DMS53 treated with DMSO at 0.1 percent for 48 hours (cell line): ENCODE results near the gene STK17B.
A peak's percentile ranks its signal among the peaks of the same experiment; 100 is the strongest.

Experiments
- DNase-seq: peaks from one replicate; lab custom pipeline; 2025; ENCODE audit not compliant: unreplicated experiment; lab: John Stamatoyannopoulos, UW

Gene STK17B

DNA sequence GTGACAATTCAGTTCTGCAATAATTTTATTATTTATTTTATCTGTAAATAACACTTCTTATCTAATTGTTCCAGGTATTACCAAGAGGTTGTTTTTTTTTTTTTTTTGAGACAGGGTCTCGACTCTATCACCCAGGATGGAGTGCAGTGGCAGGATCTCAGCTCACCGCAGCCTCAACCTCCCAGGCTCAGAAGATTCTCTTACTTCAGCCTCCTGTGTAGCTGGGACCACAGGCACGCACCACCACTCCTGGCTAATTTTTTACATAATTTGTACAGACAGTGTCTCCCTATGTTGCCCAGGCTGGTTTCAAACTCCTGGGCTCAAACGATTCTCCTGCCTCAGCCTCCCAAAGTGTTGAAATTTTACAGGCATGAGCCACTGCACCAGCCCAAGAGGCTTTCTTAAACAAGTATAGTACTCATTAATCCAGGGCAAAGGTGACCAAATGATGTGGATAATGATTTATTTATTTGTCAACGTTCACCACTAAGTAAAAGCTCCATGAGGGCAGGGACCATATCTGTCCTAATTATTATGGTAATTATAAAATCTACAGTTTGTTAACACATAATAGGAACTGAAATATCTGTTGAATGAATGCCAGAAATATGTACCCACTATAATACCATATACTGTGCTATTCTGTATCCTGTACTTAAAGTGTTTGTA is 12.0 kb downstream of the STK17B start:
- DNase-seq: no peak

DNA sequence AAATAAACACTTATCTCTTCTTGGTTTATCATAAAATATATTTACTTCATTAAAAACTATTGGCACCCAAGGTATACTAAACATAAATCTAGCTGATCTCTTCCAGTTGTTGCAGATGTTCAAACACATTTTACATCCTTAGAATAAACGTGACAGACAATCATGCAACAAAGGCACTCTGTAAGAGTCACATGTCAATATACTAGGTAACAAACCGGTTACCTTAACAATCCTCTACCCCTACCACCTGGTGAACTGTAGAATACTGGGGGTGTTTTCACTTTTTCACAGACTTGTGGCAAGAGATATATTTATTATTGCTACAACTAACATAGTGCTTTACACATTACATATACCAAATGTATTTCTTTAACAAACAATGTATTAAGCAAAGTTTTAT is 15.8 kb downstream of the STK17B start:
- no peak for DNase-seq

DNA sequence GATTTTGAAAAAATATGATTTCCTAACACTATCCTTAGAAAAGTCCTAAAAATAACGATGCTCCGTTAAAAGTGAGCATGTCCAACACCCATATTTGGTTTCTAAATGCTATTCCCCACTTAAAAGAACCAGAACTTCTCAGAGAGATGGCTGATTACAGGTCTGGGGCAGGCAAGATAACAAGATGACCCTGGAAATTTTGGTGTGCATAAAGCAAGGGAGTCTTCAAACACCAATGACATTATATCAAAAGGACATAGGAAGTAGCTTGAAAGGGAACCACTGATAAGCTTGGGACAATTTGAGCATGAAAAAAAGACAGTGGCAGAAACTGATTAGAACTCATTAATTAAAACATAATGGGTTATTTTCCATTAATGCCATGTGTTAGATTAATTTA is 17.9 kb downstream of the STK17B start:
- DNase-seq: no peak

DNA sequence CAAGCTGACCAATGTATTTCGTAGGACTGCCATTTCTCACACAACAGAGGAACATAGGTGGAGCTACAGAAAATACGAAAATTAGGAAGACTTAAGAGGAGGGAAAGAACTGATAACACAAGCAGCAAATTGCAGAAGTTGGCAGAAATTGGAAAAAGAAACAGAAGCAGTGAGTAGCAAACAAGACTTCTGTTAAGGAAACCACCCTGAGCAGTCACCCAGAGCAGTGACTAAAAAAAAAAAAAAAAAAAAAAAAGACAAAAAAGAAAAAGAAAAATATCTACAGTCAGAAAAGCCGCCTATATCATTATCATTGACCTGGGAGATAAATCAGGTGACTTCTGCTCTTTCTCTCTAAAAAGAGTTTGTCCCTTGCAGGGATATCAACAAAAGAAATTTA is 21.4 kb downstream of the STK17B start:
- no peak for DNase-seq

DNA sequence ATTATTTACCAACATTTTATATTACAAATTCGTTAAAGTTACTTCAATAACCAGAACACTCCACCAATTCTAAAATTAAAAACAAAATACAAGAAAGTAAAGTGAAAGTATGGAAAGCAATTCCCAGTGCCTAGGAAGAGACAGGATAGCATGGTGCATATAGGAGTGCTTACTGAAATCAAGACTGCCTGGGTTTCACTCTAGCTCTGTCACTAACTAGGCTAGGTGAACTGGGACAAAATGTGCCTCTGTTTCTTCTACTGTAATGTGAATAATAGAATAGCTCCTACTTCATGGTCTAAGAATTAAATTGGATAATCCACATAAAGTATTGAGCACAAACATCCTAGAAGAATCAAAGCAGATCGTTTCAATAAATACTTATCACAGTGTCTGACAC is 22.6 kb downstream of the STK17B start:
- no peak for DNase-seq

DNA sequence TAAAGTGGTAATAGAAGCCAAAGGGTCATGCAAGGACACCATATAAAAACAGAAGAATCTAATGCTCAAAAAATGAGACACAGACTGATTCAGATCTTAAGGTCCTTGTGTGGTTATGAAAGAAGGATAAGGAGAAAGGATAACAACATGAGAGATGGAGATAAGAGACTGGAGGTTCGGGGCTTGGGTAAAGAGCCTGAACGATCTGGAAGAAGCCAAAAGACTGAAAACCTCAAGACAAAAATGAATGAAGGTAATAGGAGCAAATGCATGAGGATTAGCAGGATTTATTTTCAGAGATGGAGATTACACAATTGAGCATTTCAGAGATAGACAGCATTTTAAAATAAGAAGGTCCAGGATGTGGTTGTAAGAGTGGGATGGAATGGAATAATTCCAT is 26.1 kb downstream of the STK17B start:
- DNase-seq: no peak

DNA sequence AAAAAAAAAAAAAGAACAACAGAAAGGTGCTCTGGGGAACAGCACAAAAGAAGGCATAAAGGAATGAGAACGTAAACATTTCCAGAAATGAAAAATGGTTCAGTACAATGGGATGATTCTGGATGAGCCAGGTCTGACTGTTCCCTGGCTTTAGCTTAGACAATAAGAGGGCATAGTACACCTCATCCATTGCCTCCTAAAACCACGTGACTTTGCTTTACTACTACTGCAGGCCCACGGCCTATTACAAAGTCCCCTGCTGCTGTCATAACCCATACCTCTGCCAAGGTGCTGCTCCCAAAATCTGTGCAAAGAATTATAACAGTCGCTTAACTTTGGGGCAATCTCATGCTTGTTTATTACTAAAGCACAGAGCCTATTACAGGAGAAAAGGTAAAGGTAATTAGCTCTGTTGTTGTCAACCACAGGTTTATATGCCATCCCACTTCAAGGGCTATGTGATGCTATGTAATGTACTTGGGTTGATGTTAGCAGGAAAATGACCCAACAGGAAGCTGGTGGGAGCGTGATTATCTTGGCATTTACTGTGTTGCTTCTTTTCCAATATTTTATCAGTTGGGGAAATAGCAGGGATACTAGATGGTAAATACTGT is 26.8 kb downstream of the STK17B start:
- DNase-seq: no peak

DNA sequence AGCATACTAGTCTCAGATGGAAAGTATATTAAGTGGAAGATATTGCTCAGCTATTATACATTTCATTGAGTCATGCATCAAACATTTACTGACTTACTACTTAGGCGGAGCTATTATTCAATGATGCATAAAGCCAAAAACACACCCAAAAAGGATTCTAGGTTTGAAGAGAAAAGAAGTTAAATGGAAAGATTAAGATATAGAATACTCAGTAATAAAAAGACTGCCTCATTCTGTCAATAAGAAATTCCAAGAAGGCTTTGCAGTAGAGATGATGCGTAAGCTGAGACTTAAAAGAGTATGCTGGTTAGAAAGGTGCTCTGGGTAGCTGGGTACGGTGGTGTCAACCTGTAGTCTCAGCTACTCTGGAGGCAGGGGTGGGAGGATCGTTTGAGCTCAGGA is 27.6 kb downstream of the STK17B start:
- no peak for DNase-seq

DNA sequence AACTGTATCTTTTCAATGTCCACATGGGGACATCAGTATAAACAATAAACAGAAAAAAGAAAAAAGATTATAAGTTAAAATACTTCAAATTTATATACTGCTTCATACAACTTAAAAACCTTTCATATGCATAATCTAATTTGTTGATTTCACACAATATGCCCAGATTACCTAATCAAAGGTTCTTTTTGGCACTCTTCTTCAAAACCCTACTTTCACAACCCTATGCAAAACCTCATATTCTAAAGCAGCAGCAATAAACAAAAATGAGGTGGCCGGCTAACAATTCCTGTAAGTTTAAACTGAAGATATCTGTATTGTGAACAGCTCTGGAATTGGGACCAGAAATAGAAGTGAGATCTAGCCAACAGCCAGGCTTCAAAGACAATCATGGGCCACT is 28.6 kb downstream of the STK17B start:
- no peak for DNase-seq

DNA sequence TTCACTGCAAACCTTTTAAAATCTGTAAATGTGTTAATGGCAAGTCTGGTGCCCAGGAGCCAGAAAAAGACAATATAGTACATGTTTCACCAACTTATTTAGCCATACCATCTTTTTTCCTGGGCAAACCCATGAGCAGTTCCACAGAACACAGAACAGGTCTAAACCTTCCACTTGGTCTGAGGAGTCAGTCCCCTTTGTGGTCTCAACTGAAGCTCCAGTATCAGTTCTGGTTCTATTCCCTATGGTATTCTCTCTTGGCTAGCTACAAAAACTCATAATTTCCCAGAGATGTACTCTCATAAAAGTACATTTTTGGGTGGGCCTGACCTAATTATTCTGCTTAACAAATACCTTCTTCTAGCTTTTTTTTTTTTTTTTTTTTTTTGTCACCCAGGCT is 31.2 kb downstream of the STK17B start:
- DNase-seq: no peak

DNA sequence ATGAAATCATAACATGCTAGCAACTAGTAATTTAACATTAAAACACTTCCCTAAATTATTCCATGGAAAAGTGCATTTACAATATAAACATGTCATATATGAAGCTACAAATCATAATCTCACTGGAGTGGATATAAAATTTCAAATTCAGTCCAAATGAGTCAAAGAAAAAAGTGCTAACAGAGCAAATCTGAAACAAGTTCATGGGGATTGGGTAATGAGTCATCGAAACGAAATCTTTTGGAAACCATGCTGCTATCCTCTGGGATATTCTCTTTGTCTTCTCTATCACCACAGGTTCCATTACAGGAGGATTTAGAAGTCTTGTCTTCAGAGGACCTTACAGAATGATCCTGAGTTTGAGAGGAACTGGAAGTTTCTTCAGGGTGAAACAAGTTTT is 34.1 kb downstream of the STK17B start:
- no peak for DNase-seq

DNA sequence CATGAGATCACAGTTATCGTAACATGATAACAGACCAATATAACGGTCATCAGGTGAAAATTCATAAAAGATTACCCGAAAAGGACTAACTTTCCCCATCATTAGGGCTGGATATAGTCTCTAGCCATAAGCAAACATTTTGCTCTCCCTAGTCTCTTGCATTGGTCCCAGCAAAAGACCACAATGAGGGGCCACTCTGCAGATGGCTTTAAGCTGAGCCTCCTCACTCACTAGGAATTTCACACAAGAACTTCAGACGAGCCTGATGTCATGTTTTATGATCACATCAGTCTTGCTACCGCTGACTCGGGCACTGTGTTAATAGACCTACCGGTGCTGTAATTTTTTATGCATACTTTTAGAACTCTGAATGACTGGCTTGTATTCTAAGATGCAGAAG is 35.2 kb downstream of the STK17B start:
- DNase-seq: no peak

DNA sequence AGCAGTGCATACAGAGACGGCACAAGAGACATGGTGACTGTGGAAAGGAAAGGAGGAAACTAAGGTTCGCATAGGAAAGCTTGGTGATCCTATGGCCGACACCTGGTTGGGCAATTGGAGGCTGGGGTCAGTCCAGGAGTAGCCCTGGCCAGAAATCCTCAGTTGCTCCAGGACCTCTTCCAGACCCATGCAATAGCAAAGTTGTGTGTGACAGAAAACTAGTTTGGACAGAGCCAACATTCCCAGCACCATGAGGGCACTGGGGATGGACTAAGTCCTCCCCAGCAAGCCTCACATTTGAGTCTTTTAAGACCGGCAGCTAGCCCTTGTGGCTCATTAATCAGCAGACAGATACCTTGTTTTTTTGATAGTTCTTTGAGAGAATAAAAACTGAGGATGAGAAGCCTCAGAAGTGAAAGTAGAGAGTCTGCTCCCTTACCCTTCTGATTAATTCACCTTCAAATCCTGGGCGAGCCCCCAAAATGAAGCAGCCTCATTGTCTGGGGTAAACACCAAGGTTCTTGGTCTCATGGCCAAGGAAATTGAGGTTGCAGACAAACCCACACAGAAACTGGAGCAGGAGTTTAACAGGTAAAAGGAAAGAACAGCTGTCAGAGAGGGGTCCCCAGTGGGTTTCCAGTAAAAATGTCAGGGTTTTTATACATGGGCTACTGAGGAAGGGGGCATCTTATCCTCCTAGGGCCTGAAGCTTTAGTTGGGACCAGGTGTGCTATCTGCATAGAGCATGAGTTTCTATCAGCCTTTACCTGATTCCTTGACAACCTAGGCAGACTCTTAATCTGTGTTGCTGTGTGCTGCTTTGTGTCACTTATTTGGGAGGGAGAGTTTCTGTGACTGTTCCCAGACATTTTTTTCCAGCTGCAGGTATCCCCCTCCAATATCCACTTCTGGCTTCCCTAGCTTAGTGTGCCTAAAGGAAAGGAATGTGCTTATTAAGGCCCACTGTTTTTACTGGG is 39.1 kb downstream of the STK17B start:
- no peak for DNase-seq

DNA sequence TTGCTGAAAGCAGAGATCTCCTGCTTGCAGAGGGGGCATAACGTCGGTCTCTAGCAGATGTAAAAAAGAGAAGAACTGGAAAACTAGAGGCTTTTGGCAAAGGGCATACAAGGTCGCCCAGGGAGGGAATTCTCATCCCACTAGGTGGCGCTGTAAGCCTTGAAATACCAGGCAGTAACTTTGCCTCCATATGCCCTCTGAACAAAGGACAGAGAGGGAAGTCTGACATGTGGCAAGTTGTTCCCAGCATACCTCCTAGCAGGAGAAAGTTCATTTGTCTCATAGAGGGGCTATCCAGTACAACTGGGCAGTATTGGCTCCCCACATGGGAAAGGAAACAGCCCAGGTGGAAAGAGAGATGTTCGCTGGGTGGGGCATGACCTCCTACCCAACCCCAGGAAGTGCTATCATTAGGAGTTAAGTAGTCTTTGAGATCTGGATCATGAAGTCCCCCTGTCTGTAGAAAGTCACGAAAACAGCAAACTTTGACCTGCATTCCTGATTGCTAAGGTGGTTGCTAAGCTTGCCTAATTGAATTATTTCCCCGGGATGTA is 39.9 kb downstream of the STK17B start:
- DNase-seq: peak; percentile 28

DNA sequence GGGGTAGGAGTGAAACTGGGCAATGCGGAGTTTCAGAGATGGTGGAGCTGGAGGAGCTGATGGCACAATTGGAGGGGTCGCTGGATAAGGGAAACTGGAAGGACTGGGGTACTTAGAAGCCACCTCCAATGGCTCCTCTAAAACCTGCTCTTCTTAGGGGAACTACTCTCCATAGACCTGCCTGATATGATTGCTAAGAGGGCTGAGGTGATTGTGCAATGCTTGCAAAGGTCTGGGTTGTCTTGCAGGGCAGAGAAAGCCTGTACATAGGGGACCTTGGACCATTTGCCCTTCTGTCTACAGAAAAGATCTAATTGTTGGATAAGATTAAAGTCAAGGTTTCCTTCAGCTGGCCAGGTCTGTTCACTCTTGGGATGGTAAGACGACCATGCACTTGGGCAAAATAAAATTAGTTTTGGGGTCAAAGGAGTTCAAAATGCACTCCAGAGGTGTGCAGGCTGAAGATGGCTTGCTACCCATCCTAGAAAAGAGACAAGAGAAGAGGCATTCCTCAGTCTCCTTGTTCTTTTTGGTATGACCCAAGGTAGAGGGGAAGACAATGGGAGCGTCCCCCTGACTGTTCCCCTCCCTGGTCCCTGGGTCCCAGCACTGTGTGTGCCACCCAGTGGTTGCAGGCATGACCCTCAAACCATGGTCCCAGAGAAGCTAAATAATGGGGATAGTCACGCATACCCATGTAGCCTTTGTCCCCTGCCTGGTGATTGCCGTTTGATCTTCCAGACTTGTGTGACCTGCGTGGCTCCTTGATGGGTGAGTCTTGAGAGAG is 41.1 kb downstream of the STK17B start:
- DNase-seq: no peak

DNA sequence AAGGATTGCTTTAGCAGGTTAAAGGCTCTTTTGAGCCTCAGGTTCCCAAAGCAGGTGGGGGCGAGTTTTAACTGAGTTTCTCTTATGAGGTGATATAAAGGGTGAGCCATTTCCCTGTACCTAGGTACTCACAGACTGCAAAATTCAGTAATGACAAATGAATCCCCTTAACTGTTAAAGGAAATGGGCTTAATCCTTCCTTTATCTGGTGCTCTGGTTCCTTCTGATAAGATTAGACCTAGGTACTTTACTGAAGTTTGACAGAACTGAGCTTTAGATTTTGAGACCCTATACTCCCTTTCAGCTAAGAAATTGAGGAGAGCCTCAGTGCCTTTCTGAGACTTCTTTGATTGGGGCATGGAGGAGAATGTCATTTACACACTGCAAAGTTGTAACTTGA is 42.6 kb downstream of the STK17B start:
- DNase-seq: no peak

DNA sequence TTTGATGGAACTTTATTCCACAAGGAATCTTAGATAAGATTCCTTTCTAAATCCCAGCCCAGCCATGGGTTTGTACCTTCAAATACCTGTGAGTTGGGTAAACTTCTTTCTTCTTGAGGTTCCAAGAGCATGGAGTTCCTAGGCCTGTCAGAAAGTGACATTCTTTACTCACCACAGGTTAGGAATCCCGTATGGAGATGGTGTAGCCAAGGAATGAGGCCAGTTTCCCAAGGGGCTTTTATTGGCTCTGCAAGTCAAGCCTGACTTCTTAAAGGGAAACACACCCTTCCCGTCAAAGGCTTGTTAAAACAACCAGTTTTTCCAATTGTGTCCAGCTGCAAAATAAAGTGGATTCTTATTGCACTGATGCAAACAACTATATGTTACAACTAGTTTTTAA is 45.8 kb downstream of the STK17B start:
- no peak for DNase-seq

DNA sequence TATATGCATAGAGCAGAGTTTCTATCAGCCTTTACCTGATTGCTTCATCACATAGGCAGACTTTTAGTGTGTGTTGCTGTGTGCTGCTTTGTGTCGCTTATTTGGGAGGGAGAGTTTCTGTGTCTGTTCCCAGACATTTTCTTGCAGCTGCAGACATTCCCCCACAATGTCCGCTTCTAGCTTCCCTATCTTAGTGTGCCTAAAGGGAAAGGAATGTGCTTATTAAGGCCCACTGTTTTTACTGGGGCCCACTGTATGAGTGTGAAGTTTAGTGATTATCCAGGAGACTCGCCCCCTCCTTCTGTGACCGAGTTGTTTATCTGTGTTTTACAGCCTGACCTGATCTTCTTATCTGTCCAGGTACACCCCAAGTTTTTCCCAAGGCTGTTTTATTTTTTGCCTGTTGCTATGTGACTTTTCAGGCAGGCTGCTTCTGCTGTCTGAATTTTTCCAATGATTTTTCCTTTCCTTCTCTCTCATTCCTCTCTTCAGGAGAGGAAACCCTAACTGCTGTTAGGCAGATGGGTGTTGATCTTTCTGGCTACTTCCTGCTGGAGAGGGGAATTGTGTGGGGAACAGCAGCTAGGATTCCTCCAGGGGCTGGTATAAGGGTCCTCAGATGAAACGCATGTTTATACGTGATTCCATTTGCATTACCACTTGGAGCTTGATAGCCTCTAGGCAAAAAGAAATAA is 47.6 kb downstream of the STK17B start:
- DNase-seq: no peak

DNA sequence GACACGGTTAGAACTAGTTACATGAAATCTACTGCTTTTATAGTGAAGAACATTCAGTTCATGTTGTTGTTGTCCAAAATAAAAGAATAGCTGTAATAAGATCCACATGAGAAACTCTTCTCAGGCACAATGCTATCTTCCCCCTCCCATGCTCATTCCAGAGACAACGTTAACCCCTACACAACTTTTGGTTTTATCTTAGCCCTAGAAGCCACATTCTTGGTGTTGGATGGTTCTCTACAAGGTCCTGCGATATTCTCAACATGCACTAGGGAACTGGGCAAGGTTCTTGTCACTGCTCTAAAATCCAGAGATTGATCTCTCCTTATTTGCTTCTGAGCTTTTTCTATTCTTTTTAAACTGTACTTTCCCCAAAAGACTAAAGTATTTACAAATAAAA is 51.5 kb downstream of the STK17B start:
- no peak for DNase-seq

DNA sequence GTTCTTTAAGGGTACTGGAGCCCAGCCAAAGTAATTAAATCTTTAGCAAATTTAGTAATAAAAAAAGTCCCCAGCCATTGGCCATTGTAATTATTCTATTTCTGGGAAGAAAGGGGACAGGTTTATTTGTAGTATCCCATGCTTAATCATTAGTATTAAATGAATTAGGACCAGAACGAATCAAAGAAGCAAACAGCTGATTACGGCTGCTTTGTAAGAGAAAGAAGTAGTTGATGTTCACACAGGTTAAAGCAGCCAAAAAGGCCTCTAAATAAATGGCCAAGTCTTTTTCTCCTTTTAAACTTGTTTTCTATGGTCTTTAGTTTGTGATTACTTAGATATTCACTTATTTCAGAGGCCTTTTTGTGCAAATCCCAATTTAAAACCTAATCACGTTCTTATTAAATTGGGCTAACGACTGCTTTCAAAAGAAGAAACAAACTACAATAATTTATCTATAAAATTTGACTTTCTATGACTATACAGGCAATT is 54.1 kb downstream of the STK17B start:
- DNase-seq: no peak
